Lower lobe of right lung (tissue), 2 donors: ENCODE measurements around the gene SAMD14. TPM values are rescaled to one million over a fixed set of nuclear protein-coding genes. Genes with fewer than 3 reads are reported as not detected.

Experiments used
- ATAC-seq, 2 donors: fragments of 200-7000 bp; cut with Tn5 transposase; one replicate each; pipeline ENCODE4 v1.9.1; 2020 to 2022; ENCODE audit warnings: mild to moderate bottlenecking in 2 of 2, moderate library complexity in 2 of 2
- DNase-seq: peaks from one replicate; pipeline ENCODE4 v3.0.0-alpha.2; 2020
- H3K27ac ChIP-seq: fragments of 200-600 bp; one replicate; pipeline ENCODE4 v1.8.0; 2022
- H3K27me3 ChIP-seq: fragments of 200-600 bp; one replicate; pipeline ENCODE4 v1.8.0; 2022; ENCODE audit warnings: low read depth
- H3K36me3 ChIP-seq: fragments of 200-600 bp; one replicate; pipeline ENCODE4 v1.8.0; 2022; ENCODE audit warnings: mild to moderate bottlenecking
- H3K4me1 ChIP-seq: fragments of 200-600 bp; one replicate; pipeline ENCODE4 v1.8.0; 2022
- H3K4me3 ChIP-seq: fragments of 200-600 bp; one replicate; pipeline ENCODE4 v1.8.0; 2022; ENCODE audit warnings: mild to moderate bottlenecking
- H3K9me3 ChIP-seq: fragments of 200-600 bp; one replicate; pipeline ENCODE4 v1.8.0; 2022
- CTCF ChIP-seq: fragments of 200-600 bp; IDR thresholded peaks from one replicate; pipeline ENCODE4 v1.8.0; 2022; ENCODE audit warnings: antibody characterized with exemption, mild to moderate bottlenecking
- intact Hi-C: fragments of 100-400 bp; cut with DNase I; formaldehyde crosslinking; loops from one replicate; pipeline ENCODE4 v1.11.0; 2022
- total RNA-seq: library from RNA; stranded (reverse); fragmentation: NEBNext Ultra II Directional; extraction: Animal tissue kit (Norgen Biotek cat#: 25700); gene quantifications from one replicate; pipeline ENCODE4 v1.2.1, GENCODE V29; 2021
- donor health status: DM: no; HTN: yes; CAD: no; lungs with severe emphysema.

Gene SAMD14
- total RNA-seq, 1 donor from 2014 or later, result 9.2 TPM

GRCh38 chr17:50130559-50131305 lies 772 bp upstream of the SAMD14 start:
- Histone ChIP-seq H3K4me3 (peak overlapping the region; percentile 51), H3K27ac (no peak overlapping the region), H3K4me1 (peaks cover 43% of the 10 kb centered on the region), H3K27me3 (peaks cover 21% of the 10 kb centered on the region), H3K9me3 (no peaks in the 10 kb centered on the region), H3K36me3 (peaks cover 16% of the 10 kb centered on the region)
- ATAC-seq (no peak), DNase-seq (no peak)
- intact Hi-C loops, result no loop called here
- no peak for TF ChIP-seq CTCF

GRCh38 chr17:50129353-50129727 lies 620 bp downstream of the SAMD14 start:
- ATAC-seq (peak; percentile 5 to 14), DNase-seq (no peak)
- intact Hi-C loops, result no loop called here
- H3K4me3 ChIP-seq, result peak overlapping the region; percentile 51
- H3K36me3 ChIP-seq, result peaks cover 2% of the 10 kb centered on the region
- H3K4me1 ChIP-seq, result peaks cover 43% of the 10 kb centered on the region
- TF ChIP-seq CTCF, result no peak
- no peaks in the 10 kb centered on the region for H3K9me3 ChIP-seq
- H3K27ac ChIP-seq, result no peak overlapping the region
- peaks cover 21% of the 10 kb centered on the region for H3K27me3 ChIP-seq

GRCh38 chr17:50128441-50129352 lies 1.3 kb downstream of the SAMD14 start:
- DNase-seq (no peak), ATAC-seq (peak in 1 of 2 donors; percentile 4)
- intact Hi-C loops, result no loop called here
- H3K9me3 ChIP-seq, result no peaks in the 10 kb centered on the region
- peaks cover 42% of the 10 kb centered on the region for H3K4me1 ChIP-seq
- no peak overlapping the region for H3K27ac ChIP-seq
- H3K4me3 ChIP-seq, result peak overlapping the region; percentile 51
- H3K36me3 ChIP-seq, result no peaks in the 10 kb centered on the region
- peaks cover 21% of the 10 kb centered on the region for H3K27me3 ChIP-seq
- TF ChIP-seq CTCF, result no peak

- no peak for DNase-seq
- ATAC-seq, result no peak
- H3K27me3 ChIP-seq, result peaks cover 21% of the 10 kb centered on the region
- TF ChIP-seq CTCF, result no peak
- no peaks in the 10 kb centered on the region for H3K9me3 ChIP-seq
- H3K4me3 ChIP-seq, result no peak overlapping the region
- H3K36me3 ChIP-seq, result no peaks in the 10 kb centered on the region
- intact Hi-C loops, result no loop called here
- no peak overlapping the region for H3K27ac ChIP-seq
- H3K4me1 ChIP-seq, result peaks cover 33% of the 10 kb centered on the region
Measured at GRCh38 chr17:50127697-50128361, 2.1 kb downstream of the SAMD14 start.

GRCh38 chr17:50125420-50125997 lies 4.5 kb downstream of the SAMD14 start:
- no peak for TF ChIP-seq CTCF
- DNase-seq, result no peak
- ATAC-seq, result no peak
- no peak overlapping the region for H3K27ac ChIP-seq
- H3K4me3 ChIP-seq, result no peak overlapping the region
- no peaks in the 10 kb centered on the region for H3K9me3 ChIP-seq
- H3K27me3 ChIP-seq, result peaks cover 19% of the 10 kb centered on the region
- H3K36me3 ChIP-seq, result no peaks in the 10 kb centered on the region
- intact Hi-C loops, result no loop called here
- H3K4me1 ChIP-seq, result peaks cover 27% of the 10 kb centered on the region
